VCaP (cell line): ENCODE data around the gene ADAM17.

Experiments used
- H3K27ac ChIP-seq: fragments of 450-650 bp; 2 replicates; pipeline ENCODE4 v1.5.1; 2017
- CTCF ChIP-seq: fragments of 450-650 bp; conservative IDR thresholded peaks from 2 replicates; pipeline ENCODE4 v1.5.1; 2017; ENCODE audit warnings: mild to moderate bottlenecking, moderate library complexity

ADAM17 gene

GRCh38 chr2:9578467-9579235 lies 23.0 kb upstream of the ADAM17 start:
- H3K27ac ChIP-seq, result no peak overlapping the region
- no peak for TF ChIP-seq CTCF

GRCh38 chr2:9574331-9574730 lies 18.7 kb upstream of the ADAM17 start:
- TF ChIP-seq CTCF, result no peak
- H3K27ac ChIP-seq, result no peak overlapping the region

- H3K27ac ChIP-seq, result no peak overlapping the region
- TF ChIP-seq CTCF, result no peak
Observed at GRCh38 chr2:9573840-9574239, 18.2 kb upstream of the ADAM17 start.

- H3K27ac ChIP-seq, result no peak overlapping the region
- TF ChIP-seq CTCF, result no peak
Observed at GRCh38 chr2:9573013-9573720, 17.5 kb upstream of the ADAM17 start.

- no peak for TF ChIP-seq CTCF
- no peak overlapping the region for H3K27ac ChIP-seq
Observed at GRCh38 chr2:9570182-9571060, 14.8 kb upstream of the ADAM17 start.

- H3K27ac ChIP-seq, result no peak overlapping the region
- no peak for TF ChIP-seq CTCF
Observed at GRCh38 chr2:9565436-9566153, 10.0 kb upstream of the ADAM17 start.
